HK-2 (cell line): ENCODE results near the gene FRMD3.

Experiments
- DNase-seq: peaks from one replicate; pipeline ENCODE4 v3.0.0-alpha.2; 2018; ENCODE audit not compliant: unreplicated experiment

The FRMD3 gene

DNA sequence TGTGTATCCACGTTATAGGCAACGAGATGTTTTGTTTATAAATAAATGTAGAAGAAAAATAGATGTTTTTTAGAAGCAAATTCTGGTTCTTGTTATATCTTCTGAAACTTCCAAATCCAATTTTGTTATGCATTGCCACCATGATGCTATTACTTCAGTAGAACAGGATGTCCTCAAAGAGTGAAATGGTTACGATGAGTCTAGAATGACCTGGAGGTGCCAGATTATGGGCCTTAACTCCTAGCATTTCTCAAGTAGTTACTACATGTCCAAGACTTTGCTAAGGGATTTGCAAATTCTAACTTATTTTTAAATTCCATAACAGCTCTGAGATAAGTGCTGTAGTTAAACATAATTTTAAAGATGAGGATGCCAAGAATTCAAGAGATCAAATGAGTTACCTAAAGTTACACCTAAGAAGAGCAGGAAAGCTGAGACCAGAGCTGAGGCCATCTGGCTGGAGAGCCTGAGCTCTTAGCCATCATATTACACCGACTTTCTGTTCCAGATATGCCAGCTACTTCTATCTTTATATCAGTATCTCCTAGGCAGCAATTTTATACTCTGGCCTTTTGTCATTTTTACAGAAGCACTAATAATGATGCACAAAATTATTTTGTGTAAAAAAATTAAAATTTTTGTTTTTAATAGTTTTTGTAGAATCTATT lies 302.0 kb downstream of the FRMD3 start:
- no peak for DNase-seq

DNA sequence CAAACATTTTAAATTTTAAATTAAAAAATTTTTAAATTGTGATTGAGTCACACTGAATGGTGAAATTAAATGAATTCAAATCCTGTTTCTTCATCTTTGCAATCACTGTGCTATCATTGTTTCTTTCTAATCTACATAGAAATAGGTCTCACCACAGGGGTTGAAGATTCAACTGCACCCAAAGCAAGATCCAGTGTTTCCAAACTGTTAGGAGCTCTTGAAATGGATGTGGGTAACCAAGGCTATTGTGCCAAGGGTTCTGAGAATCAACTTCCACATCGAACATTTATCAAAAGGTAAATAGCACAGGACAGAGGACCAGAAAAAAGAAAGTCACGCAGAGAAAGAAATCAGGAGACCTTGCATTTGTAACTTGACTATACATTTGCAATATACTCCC lies 302.7 kb downstream of the FRMD3 start:
- DNase-seq: no peak

DNA sequence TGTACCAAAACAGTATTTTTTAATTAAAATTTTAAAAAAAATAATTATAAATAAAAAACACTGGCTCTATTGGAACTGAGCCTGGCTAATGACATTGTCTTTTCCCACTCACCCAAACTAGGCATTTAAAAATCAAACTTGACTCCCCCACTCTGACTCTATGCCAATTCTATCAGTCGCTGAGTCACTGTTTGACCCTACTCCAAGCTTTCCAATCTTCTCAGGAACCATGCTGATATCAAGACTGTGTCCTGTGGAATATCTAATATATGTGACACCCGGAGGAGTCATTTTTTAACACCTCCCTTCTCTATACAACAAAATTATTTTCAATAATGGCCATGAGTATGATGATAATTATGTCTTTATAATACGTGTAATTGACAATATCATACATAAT lies 303.7 kb downstream of the FRMD3 start:
- DNase-seq: no peak

DNA sequence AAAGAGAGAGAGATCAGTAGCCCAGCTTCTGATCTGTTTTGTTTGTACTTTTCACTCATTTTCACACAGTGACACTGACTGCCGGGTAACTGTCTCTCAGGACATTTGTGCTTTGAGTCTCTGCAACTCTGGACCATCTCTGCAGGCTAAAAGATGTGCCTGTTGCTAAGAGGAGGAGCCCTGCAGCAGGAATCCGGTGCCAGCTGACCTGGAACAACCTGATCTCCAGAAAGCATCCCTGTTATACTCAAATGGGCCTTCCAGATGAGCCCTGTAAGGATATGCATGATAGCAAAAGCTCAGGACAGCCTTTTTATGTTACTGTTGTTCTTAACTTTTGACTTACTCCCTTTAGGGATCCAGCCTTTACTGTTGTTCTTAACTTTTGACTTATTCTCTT lies 304.6 kb downstream of the FRMD3 start:
- DNase-seq: no peak

DNA sequence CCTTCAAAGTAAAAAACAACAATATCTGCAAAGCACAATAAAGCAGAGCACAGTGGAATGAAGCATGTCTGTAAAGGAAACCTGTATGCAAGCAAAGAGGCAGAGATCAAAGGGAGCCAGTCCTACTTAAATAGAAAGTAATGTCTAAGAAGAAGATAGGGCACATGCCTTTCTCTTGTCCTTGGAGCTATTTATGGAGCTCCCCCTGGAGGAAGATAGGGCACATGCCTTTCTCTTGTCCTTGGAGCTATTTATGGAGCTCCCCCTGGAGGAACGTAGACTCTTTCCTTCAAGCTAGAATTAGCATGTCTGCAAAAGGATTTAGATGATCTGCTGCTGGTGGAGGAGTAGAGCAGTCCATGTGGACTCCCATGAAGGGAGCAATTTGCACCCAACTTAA lies 307.2 kb downstream of the FRMD3 start:
- no peak for DNase-seq

DNA sequence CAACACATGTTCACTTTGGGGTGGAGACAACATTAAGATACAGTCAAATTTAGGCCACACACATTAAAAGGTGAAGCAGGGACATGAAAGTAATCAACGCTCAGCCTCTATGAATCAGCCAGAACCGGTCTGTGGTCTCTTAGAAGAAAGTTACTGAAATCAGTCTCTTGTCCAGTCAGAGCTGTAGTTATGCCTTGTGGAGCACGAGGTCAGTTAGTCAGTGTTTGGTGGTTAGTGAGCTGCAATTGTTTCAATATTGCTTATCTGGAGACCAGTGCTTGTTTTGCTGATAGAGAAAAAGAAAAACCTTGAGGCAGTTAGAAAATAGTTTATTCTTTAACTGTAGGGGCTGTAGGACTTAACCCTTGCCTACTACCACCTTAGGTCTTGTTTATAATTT lies 317.5 kb downstream of the FRMD3 start:
- DNase-seq: peak; percentile 21

DNA sequence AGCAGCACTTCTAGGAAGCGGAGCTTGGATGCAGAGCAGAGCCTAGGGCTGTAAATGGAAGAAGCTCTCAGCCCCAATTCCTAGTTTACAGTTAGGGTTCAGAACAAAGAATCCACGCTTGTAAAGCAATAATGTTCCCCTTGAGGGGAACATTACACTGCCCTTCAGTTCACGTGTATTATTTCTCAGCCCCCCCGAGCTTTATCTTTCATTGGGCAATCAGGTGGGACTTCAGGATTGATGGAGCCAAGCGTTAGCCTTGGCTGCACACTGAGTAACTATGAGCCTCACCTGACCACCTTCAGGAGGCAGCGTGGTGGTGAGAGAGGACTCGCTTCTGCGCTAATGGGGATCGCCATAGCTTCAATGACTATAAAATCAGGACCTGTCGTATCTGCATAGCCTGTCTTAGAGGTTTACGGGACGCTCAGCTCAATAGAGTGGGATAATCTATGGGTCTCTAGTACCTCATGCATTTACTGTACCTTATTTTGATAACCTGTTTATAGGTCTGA lies 318.2 kb downstream of the FRMD3 start:
- DNase-seq: peak; percentile 41

DNA sequence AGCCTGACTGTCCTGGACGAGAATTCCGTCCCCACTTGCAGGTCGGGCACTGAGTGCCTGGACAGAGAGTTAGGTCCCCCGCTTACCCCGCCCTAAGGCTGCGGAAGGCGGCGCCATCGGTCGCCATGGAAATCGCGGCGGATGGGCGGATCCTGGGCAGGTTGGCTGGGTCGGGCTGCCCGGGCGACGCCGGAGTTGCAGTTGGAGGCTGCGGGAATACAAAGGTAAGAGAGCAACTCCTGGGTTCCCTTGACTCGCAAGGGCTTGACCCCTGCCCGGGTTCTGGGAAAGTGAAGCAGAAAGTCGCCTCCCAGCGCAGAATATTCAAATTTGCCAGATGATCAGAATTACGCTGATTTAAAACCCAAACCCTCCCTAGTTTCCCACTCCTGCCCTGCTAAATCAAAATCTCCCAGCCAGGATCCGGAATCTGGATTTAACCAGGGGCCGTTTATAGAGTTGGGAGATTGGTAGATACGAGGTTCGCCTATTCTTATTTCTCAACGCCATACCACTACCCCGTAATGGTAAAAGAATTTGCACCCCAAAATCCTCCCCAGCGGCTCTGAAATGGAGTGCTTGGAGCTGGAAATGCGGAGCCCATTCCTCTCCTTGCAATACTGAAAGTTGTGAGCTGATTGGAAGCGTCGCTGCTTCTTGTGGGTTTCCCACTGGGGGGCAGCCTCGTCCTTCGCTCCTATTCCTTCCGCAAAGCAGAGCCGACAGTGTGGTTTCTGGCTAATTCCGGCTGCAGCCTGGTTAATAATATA lies 318.9 kb downstream of the FRMD3 start:
- peak; percentile 78 for DNase-seq

DNA sequence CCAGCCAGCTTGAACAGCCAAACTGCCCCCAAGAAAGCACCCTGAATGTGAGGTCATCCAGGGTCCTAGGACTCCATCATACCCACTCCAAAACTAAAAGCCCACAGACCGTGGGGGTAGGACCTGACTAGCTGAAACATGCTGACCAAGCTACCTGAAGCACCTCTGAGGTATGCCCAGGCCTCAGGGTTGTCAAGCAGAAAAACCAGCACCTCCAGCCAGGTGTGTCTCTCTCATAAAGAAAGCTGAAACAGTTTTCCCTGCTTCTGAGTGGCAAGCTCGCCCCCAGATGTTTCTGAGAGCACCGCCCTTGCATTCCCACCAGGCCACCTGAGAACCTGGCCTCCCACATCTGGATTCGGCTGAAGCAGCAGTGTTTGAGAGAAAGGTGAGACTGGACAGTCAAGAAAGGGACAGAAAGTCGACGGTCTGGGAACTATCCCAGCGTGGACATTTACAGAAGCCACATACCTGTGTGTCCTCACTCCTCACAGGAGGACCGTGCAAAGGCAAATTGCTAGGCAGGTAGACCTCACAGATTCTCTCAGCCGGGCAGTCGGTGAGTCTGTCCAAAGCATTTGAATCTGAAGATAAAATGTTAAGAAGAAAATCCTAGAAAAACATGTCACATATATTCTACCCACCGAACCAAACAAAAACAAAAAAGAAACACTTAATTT lies 319.6 kb downstream of the FRMD3 start:
- no peak for DNase-seq

DNA sequence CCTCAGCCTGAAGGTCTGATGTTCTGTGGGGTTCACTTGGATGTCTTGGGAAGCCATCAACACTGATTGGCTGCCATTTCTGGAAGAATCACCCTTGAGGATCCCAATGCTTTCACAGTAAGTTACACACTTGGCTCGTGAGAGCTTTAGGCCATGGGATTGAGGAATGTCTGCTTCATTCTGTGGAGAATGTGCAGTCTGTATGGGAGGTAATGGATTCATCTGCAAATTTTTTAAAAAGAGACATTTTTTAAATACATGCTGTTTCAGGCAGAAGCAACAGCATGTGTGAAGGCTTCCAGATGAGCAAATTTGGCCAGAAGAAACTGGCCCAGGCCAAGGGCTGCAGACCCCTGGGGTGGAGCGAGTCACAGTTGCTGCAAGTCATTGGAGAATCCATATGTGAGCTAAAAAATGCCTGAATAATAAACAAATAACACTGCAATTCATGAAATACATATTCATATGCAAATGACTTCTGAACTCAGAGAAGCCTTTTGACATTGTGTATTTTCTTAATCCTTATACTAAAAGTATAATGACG lies 328.9 kb downstream of the FRMD3 start:
- no peak for DNase-seq

DNA sequence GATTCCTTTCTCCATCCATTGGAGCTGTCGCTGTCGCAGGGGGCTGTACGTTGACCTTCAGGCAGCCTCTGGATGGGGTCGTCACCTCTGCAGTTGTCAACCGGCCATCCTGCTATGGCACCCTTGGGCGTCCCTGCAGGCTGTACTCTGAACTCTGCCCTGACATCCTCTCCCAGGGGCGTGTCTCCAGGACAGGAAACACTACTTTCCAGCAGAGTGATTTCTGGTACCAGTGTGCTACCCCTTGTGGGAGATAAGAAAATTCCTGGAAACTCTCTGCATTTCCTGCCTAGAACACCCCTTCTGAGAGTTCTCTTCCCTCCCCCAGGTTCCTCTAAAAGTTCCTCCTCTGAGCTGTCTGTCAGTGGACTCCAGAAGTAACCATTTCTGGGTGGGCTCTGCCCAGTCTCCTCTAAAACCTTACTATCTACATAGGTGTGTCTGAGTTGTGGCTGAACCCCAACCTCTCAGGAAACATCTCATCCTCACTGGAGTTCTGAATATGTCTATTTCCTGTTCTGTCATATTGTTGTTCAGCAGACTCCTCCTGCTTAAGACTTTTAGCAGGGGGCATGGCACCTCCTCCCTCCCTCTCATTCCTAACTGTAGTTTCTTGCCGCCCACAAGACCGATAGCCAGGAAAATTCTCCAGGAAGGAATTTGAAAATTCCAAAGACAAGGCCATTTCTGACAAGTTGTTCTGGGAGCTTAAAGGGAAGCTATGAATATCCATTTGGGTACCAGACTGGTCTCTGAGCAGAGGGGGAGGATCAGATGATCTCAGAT lies 329.9 kb downstream of the FRMD3 start:
- no peak for DNase-seq

DNA sequence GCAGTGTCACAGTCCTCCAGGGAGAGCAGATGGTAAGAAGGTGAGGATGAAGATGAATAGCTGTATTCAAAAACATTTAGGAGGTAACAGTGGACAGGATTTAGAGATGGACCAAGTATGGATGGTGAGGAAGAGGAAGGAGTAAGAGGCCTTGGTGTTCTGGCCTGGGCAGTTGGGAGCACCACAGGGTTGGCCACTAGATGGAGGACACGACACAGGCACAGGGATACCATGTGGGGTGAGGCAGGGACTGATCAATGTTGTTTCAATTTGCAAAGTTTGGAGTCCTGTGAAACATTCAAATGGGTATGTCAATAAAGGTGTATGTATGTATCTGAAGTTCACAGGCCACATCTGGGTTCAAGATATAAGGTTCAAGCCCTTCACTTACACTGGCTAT lies 334.2 kb downstream of the FRMD3 start:
- no peak for DNase-seq

DNA sequence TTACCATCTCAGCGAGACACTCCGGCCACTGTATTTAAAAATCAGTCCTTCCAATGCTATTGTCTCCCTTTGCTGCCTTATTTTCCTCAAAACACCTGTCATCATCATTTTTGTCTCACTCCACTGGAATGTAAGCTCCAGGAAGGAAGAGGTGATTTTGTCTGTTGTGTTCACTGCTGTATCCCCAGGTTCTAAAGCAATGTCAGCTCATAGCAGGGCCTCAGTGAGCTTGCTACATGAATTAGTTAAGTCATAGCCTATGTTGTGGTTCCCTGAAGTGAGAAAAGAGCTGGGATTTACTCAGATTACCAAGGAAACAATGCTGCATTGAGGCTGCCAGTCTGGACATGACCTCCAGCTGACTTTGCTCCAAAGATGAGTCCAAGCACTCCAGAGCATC lies 337.7 kb downstream of the FRMD3 start:
- no peak for DNase-seq

DNA sequence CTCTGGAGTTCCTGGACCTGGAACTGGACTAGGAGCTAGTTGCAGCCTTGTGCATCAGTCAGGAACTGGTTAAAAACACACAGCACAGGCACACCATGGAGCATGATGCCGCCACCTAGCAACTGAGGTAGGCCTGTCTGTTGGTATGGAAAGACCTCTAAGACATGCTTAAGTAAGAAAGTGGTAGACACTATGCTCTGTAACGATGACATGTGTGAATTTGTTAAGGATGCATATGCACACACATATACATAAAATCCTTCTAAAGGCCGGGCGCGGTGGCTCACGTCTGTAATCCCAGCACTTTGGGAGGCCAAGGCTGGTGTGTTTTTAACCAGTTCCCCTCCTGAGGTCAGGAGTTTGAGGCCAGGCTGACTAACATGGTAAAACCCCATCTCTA lies 338.4 kb downstream of the FRMD3 start:
- no peak for DNase-seq

DNA sequence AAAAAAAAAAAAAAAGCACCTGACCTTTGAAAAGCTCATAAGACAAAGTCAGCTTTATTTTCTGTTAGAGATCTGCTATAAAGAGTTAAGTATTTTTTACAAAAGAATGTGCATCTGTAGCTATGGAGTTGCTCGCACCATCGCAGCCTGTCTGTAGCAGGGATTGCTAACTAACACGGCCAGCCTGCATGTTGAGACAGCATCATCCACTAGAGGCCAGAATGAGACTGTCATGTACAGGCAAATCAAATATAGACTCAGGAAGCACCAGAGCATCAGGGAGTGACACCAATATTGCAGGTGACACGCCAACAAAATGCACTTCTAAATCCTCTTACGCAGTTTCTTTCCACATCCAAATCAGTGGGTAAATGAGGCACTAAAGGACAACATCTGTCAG lies 339.0 kb downstream of the FRMD3 start:
- no peak for DNase-seq

DNA sequence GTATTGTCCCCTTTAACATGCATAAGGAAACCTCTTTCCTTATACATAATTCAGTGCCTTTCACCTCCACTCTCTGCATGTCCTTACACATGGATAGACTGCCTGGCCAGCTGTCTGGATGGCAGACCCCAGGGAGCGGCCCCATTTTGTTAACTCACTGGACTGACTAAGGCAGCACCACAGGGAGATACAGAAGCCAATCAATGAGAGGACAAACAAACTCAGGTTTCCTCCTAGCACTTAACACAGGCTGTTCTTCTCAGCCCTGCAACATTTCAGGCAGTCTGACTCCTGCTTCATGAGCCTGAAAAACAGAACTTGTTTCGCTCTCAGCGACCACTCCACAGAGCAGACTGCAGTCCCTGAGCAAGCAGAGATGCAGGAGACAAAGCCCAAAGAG lies 339.8 kb downstream of the FRMD3 start:
- no peak for DNase-seq

DNA sequence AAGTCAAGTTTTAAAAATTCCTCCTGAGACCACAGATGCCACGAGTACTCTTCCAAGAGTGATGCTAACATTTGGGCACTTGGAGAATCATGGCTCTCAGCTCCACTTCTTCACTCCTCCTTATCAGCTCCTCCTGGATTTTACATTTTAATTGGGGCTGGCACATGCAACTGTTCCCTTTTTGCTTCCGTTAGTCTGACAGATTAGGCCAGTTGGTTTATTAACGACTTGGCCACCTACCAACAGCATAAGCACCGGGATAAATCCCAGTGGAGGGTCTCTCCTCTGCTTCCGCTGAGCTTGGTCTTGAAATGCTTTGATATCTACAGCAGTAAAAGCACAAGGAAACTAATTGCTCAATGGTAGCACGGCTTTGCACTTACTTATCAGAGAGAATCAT lies 340.6 kb downstream of the FRMD3 start:
- no peak for DNase-seq

DNA sequence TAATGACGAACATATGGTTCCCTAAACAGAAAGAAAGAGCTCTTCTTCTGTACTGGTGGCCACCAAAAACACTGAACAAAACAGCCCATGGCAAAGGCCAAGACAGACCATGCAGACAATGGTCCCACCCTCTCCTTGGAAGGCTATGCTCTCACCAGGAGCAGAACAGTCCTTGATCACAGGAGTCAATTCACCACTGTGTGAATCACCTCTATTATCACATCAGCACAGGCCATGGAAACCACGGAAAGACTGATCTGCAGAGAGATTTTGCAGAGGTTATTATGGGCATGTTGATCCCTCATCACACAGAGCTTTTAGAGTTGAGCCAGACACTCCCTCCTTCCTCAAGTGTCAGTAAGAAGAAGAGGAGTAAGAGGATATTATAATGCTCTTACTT lies 341.3 kb downstream of the FRMD3 start:
- DNase-seq: no peak
